HepG2 (cell line): Measurements from ENCODE around the gene OXLD1. TPM values are rescaled to one million over a fixed set of nuclear protein-coding genes. Genes with fewer than 3 reads are reported as not detected.
A peak's percentile ranks its signal among the peaks of the same experiment; 100 is the strongest.

Source experiments
- ARHGAP35 ChIP-seq: sonication (generic); formaldehyde crosslinking; IDR thresholded peaks from 2 replicates; pipeline ENCODE4 v1.9.0; 2022; ENCODE audit warnings: mild to moderate bottlenecking, inconsistent platforms, moderate library complexity, missing genetic modification reagents, borderline replicate concordance
- HNRNPK ChIP-seq: fragments of 200-400 bp; formaldehyde crosslinking; IDR thresholded peaks from 2 replicates; pipeline ENCODE4 v1.6.1; 2018; ENCODE audit warnings: low read length, low read depth, moderate library complexity, mild to moderate bottlenecking; ENCODE audit not compliant: poor library complexity, severe bottlenecking
- MEIS2 ChIP-seq: sonication (generic); formaldehyde crosslinking; IDR thresholded peaks from 2 replicates; pipeline ENCODE4 v1.9.0; 2021; ENCODE audit warnings: mild to moderate bottlenecking, missing genetic modification reagents
- PRPF4 ChIP-seq: fragments of 200-400 bp; formaldehyde crosslinking; IDR thresholded peaks from 2 replicates; pipeline ENCODE4 v1.6.1; 2016; ENCODE audit warnings: low read length, low read depth; ENCODE audit not compliant: poor library complexity, severe bottlenecking
- RBM22 ChIP-seq: fragments of 200-400 bp; formaldehyde crosslinking; optimal IDR thresholded peaks from 2 replicates; pipeline ENCODE3; 2017; ENCODE audit warnings: mild to moderate bottlenecking, low read length, moderate library complexity
- SMARCC2 ChIP-seq: fragments of 450-650 bp; IDR thresholded peaks from 2 replicates; pipeline ENCODE4 v1.6.1; 2017; ENCODE audit warnings: antibody characterized with exemption, mild to moderate bottlenecking
- ZMAT3 ChIP-seq: sonication (generic); formaldehyde crosslinking; conservative IDR thresholded peaks from 2 replicates; pipeline ENCODE4 v1.7.0; 2021; ENCODE audit warnings: missing genetic modification reagents
- ZNF264 ChIP-seq: sonication (generic); formaldehyde crosslinking; IDR thresholded peaks from 2 replicates; pipeline ENCODE4 v1.4.0; 2020; ENCODE audit warnings: missing genetic modification reagents
- ZNF292 ChIP-seq: sonication (generic); formaldehyde crosslinking; IDR thresholded peaks from 2 replicates; pipeline ENCODE4 v1.8.1; 2022; ENCODE audit warnings: mild to moderate bottlenecking, low read depth, missing genetic modification reagents, borderline replicate concordance
- ZNF326 ChIP-seq: sonication (generic); formaldehyde crosslinking; IDR thresholded peaks from 2 replicates; pipeline ENCODE4 v1.4.0; 2020; ENCODE audit warnings: missing genetic modification reagents, borderline replicate concordance
- ZNF543 ChIP-seq: sonication (generic); formaldehyde crosslinking; IDR thresholded peaks from 2 replicates; pipeline ENCODE4 v1.4.0; 2020; ENCODE audit warnings: mild to moderate bottlenecking, missing genetic modification reagents
- ZNF547 ChIP-seq: sonication (generic); formaldehyde crosslinking; IDR thresholded peaks from 2 replicates; pipeline ENCODE4 v1.5.1; 2020; ENCODE audit warnings: mild to moderate bottlenecking, missing genetic modification reagents
- ZNF563 ChIP-seq: sonication (generic); formaldehyde crosslinking; IDR thresholded peaks from 2 replicates; pipeline ENCODE4 v1.8.0; 2022; ENCODE audit warnings: mild to moderate bottlenecking, moderate library complexity, missing genetic modification reagents
- ZNF841 ChIP-seq: sonication (generic); formaldehyde crosslinking; IDR thresholded peaks from 2 replicates; pipeline ENCODE4 v1.8.1; 2023; ENCODE audit warnings: missing genetic modification reagents, borderline replicate concordance
- polyA plus RNA-seq, 8 experiments: library from polyadenylated mRNA; depleted of rRNA in 3 of 8; stranded (reverse) in 7 of 8; unstranded in 1 of 8; fragments of >200 nt; fragmentation: Illumina TruSeq in 4 of 8; extraction: Trizol in 4 of 8; gene quantifications; 2 replicates each; pipeline versions ENCODE4 v1.2.1 to v1.2.3, GENCODE V29; 2011 to 2016; ENCODE audit warnings: low read depth in 4 of 8, missing spikeins in 1 of 8, mixed read lengths in 1 of 8; ENCODE audit not compliant: insufficient read depth in 1 of 8
- total RNA-seq, 5 experiments: library from RNA; depleted of rRNA; stranded (reverse); fragments of >200 nt; fragmentation: Illumina TruSeq; extraction: Trizol; gene quantifications; 2 replicates each; pipeline ENCODE4 v1.2.3, GENCODE V29; 2016; ENCODE audit warnings: low read depth in 1 of 5
- TF ChIP-seq, protein P1 (sequence below): sonication (generic); formaldehyde crosslinking; IDR thresholded peaks from 2 replicates; pipeline ENCODE4 v1.8.0; 2022; ENCODE audit warnings: low read depth, missing genetic modification reagents
- TF ChIP-seq, protein P2 (sequence below): sonication (generic); formaldehyde crosslinking; IDR thresholded peaks from 2 replicates; pipeline ENCODE4 v1.5.0; 2020; ENCODE audit warnings: missing genetic modification reagents
- TF ChIP-seq, protein P3 (sequence below): sonication (generic); formaldehyde crosslinking; IDR thresholded peaks from 2 replicates; pipeline ENCODE4 v1.4.0; 2020; ENCODE audit warnings: low read depth, mild to moderate bottlenecking, missing genetic modification reagents
- TF ChIP-seq, protein P4 (sequence below): sonication (generic); formaldehyde crosslinking; IDR thresholded peaks from 2 replicates; pipeline ENCODE4 v1.4.0; 2020; ENCODE audit warnings: missing genetic modification reagents, borderline replicate concordance
- TF ChIP-seq, protein P5 (sequence below): sonication (generic); formaldehyde crosslinking; IDR thresholded peaks from 2 replicates; pipeline ENCODE4 v1.5.1; 2020; ENCODE audit warnings: mild to moderate bottlenecking, missing genetic modification reagents, borderline replicate concordance

Gene OXLD1
- total and polyA plus RNA-seq, 2 of the 13 experiments (the other 11 are each of a cell fraction or from before 2014, with no cell fraction given) = 27.1 to 37.5 TPM

DNA sequence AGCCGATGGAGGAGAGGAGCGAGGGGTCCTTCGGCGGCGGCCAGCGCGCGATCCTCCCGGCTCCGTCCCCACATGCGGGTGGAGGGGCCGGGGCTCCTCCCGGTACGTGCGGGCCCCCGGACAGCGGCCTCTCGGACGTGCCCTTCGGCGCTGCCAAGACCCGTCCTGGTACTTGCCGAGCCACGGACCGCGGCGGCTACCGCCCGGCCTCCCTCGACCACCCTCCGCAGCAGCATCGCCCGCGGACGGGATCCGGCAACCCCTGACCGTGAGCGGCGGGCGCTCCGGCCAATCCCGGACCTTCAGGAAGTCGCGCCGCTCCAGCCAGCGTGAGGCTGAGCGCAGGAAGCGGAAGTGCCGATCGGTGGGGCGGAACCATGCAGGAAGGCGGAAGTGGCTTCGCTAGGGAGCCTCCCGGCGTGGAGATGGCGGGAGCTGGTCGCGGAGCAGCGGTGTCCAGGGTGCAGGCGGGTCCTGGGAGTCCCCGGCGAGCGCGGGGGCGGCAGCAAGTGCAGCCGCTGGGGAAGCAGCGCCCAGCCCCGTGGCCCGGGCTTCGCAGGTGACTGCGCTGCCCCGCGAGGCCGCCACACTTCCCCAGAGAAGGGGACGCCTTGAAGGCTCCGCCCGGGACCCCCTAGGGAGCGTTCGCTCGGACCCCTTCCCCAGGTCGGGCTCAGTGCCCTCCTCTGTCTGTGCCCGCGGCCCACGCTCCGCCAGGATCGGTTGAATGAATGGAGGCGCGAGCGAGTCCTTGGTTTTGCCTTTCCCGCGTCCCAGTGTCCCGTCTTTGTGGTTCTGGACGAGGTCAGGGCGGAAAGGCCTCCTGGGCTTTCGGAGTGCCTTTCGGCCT lies at the start of gene OXLD1, which contains the start of gene CCDC137 (continued):
- TF ChIP-seq ZNF563 = peak; percentile 72
- TF ChIP-seq SMARCC2 = no peak
- peak; percentile 65; the same call in 1 of the 2 replicates for TF ChIP-seq ZNF264 (CRISPR knock-in tag)
- TF ChIP-seq, protein P1, sequence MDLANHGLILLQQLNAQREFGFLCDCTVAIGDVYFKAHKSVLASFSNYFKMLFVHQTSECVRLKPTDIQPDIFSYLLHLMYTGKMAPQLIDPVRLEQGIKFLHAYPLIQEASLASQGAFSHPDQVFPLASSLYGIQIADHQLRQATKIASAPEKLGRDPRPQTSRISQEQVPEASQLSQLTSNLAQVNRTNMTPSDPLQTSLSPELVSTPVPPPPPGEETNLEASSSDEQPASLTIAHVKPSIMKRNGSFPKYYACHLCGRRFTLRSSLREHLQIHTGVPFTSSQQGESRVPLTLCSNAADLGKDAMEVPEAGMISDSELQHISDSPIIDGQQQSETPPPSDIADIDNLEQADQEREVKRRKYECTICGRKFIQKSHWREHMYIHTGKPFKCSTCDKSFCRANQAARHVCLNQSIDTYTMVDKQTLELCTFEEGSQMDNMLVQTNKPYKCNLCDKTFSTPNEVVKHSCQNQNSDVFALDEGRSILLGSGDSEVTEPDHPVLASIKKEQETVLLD = peak; percentile 67
- 0 out of 2 replicates have a peak, but pooled peaks have one; percentile 43 for TF ChIP-seq ZNF543
- peak; percentile 52; the same call in 1 of the 2 replicates for TF ChIP-seq ARHGAP35 (CRISPR knock-in tag)
- TF ChIP-seq, protein P2, sequence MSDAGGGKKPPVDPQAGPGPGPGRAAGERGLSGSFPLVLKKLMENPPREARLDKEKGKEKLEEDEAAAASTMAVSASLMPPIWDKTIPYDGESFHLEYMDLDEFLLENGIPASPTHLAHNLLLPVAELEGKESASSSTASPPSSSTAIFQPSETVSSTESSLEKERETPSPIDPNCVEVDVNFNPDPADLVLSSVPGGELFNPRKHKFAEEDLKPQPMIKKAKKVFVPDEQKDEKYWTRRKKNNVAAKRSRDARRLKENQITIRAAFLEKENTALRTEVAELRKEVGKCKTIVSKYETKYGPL = peak; percentile 55
- TF ChIP-seq ZNF547 (CRISPR knock-in tag) = peak; percentile 79
- TF ChIP-seq ZNF841 (CRISPR knock-in tag) = no peak
- TF ChIP-seq RBM22 = no peak
- TF ChIP-seq PRPF4 = no peak
- TF ChIP-seq HNRNPK = peak; percentile 39
- TF ChIP-seq ZNF326 = no peak; the same call in 1 of the 2 replicates
- TF ChIP-seq ZMAT3 = peak; percentile 17; the same call in 1 of the 2 replicates
- TF ChIP-seq ZNF292 (CRISPR knock-in tag) = no peak
- TF ChIP-seq, protein P3, sequence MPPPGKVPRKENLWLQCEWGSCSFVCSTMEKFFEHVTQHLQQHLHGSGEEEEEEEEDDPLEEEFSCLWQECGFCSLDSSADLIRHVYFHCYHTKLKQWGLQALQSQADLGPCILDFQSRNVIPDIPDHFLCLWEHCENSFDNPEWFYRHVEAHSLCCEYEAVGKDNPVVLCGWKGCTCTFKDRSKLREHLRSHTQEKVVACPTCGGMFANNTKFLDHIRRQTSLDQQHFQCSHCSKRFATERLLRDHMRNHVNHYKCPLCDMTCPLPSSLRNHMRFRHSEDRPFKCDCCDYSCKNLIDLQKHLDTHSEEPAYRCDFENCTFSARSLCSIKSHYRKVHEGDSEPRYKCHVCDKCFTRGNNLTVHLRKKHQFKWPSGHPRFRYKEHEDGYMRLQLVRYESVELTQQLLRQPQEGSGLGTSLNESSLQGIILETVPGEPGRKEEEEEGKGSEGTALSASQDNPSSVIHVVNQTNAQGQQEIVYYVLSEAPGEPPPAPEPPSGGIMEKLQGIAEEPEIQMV (CRISPR knock-in tag) = peak; percentile 84
- TF ChIP-seq, protein P4, sequence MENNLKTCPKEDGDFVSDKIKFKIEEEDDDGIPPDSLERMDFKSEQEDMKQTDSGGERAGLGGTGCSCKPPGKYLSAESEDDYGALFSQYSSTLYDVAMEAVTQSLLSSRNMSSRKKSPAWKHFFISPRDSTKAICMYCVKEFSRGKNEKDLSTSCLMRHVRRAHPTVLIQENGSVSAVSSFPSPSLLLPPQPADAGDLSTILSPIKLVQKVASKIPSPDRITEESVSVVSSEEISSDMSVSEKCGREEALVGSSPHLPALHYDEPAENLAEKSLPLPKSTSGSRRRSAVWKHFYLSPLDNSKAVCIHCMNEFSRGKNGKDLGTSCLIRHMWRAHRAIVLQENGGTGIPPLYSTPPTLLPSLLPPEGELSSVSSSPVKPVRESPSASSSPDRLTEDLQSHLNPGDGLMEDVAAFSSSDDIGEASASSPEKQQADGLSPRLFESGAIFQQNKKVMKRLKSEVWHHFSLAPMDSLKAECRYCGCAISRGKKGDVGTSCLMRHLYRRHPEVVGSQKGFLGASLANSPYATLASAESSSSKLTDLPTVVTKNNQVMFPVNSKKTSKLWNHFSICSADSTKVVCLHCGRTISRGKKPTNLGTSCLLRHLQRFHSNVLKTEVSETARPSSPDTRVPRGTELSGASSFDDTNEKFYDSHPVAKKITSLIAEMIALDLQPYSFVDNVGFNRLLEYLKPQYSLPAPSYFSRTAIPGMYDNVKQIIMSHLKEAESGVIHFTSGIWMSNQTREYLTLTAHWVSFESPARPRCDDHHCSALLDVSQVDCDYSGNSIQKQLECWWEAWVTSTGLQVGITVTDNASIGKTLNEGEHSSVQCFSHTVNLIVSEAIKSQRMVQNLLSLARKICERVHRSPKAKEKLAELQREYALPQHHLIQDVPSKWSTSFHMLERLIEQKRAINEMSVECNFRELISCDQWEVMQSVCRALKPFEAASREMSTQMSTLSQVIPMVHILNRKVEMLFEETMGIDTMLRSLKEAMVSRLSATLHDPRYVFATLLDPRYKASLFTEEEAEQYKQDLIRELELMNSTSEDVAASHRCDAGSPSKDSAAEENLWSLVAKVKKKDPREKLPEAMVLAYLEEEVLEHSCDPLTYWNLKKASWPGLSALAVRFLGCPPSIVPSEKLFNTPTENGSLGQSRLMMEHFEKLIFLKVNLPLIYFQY (CRISPR knock-in tag) = peak; percentile 66; the same call in 1 of the 2 replicates
- peak; percentile 77; the same call in 1 of the 2 replicates for TF ChIP-seq MEIS2
- TF ChIP-seq, protein P5, sequence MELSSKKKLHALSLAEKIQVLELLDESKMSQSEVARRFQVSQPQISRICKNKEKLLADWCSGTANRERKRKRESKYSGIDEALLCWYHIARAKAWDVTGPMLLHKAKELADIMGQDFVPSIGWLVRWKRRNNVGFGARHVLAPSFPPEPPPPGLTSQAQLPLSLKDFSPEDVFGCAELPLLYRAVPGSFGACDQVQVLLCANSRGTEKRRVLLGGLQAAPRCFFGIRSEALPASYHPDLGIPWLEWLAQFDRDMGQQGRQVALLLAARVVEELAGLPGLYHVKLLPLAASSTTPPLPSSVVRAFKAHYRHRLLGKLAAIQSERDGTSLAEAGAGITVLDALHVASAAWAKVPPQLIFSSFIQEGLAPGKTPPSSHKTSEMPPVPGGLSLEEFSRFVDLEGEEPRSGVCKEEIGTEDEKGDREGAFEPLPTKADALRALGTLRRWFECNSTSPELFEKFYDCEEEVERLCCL (CRISPR knock-in tag) = peak; percentile 89; the same call in 1 of the 2 replicates
